ENCODE data around the gene CRIP1. TPM values are rescaled to one million over a fixed set of nuclear protein-coding genes. Genes with fewer than 3 reads are reported as not detected.

The CRIP1 gene
- total RNA-seq, 2 donors from 2014 or later: 451 to 842 TPM

GRCh38 chr14:105519946-105520698 is 33.4 kb downstream of the CRIP1 start:
- Mint-ChIP-seq H3K36me3 (ENCODE audit: low read depth) (peaks cover 2% of the 10 kb centered on the region), H3K4me3 (no peak overlapping the region), H3K27ac (no peak overlapping the region), H3K4me1 (peaks cover 3% of the 10 kb centered on the region), H3K27me3 (peaks cover 48% of the 10 kb centered on the region)
- DNase-seq (no peak), ATAC-seq (no peak)
- H3K9me3 ChIP-seq (ENCODE audit: control insufficient read depth, low read length, poor library complexity, severe bottlenecking): no peaks in the 10 kb centered on the region

GRCh38 chr14:105525326-105525725 is 38.6 kb downstream of the CRIP1 start:
- H3K27me3 Mint-ChIP-seq: peaks cover 8% of the 10 kb centered on the region
- no peak for DNase-seq
- peak overlapping the region; percentile 52 for H3K4me3 Mint-ChIP-seq
- peaks cover 1% of the 10 kb centered on the region for H3K36me3 Mint-ChIP-seq (ENCODE audit: low read depth)
- no peaks in the 10 kb centered on the region for H3K9me3 ChIP-seq (ENCODE audit: control insufficient read depth, low read length, poor library complexity, severe bottlenecking)
- peaks cover 14% of the 10 kb centered on the region for H3K4me1 Mint-ChIP-seq
- no peak for ATAC-seq
- no peak overlapping the region for H3K27ac Mint-ChIP-seq

- H3K27ac Mint-ChIP-seq: peak within 1 kb of the TSS; percentile 14
- DNase-seq: peak in 2 of 3 donors; percentile 50 to 53
Observed at GRCh38 chr14:105525861-105526775, 39.4 kb downstream of the CRIP1 start, which contains the start of gene TMEM121. TMEM121 (plus strand) TSS chr14:105526583; CDS start chr14:105528835, 2,252 bp downstream.

GRCh38 chr14:105526776-105527380 is 40.2 kb downstream of the CRIP1 start:
- ATAC-seq: no peak
- no peaks in the 10 kb centered on the region for H3K36me3 Mint-ChIP-seq (ENCODE audit: low read depth)
- H3K4me3 Mint-ChIP-seq: peak overlapping the region; percentile 93
- no peaks in the 10 kb centered on the region for H3K9me3 ChIP-seq (ENCODE audit: control insufficient read depth, low read length, poor library complexity, severe bottlenecking)
- H3K4me1 Mint-ChIP-seq: peaks cover 18% of the 10 kb centered on the region
- H3K27ac Mint-ChIP-seq: no peak overlapping the region
- no peak for DNase-seq
- H3K27me3 Mint-ChIP-seq: peaks cover 6% of the 10 kb centered on the region

More at GRCh38 chr14:105525861-105526775, 39.4 kb downstream of the CRIP1 start, which contains the start of gene TMEM121:
- no peaks in the 10 kb centered on the region for H3K9me3 ChIP-seq (ENCODE audit: control insufficient read depth, low read length, poor library complexity, severe bottlenecking)
- H3K4me3 Mint-ChIP-seq: peak within 1 kb of the TSS; percentile 93
- peaks cover 6% of the 10 kb centered on the region for H3K27me3 Mint-ChIP-seq
- ATAC-seq: peak; percentile 45
- H3K4me1 Mint-ChIP-seq: peaks cover 17% of the 10 kb centered on the region
- no peaks in the 10 kb centered on the region for H3K36me3 Mint-ChIP-seq (ENCODE audit: low read depth)

GRCh38 chr14:105527381-105527825 is 40.7 kb downstream of the CRIP1 start:
- DNase-seq: no peak
- ATAC-seq: no peak
- Mint-ChIP-seq H3K4me3 (peak overlapping the region; percentile 93), H3K36me3 (ENCODE audit: low read depth) (no peaks in the 10 kb centered on the region), H3K27me3 (peaks cover 6% of the 10 kb centered on the region), H3K4me1 (peaks cover 22% of the 10 kb centered on the region), H3K27ac (peak overlapping the region; percentile 14)
- no peaks in the 10 kb centered on the region for H3K9me3 ChIP-seq (ENCODE audit: control insufficient read depth, low read length, poor library complexity, severe bottlenecking)

GRCh38 chr14:105527826-105528585 is 41.3 kb downstream of the CRIP1 start:
- H3K4me3 Mint-ChIP-seq: peak overlapping the region; percentile 93
- H3K4me1 Mint-ChIP-seq: peaks cover 23% of the 10 kb centered on the region
- ATAC-seq (peak; percentile 77), DNase-seq (peak; percentile 73 to 81 (median 73))
- H3K36me3 Mint-ChIP-seq (ENCODE audit: low read depth): no peaks in the 10 kb centered on the region
- no peaks in the 10 kb centered on the region for H3K9me3 ChIP-seq (ENCODE audit: control insufficient read depth, low read length, poor library complexity, severe bottlenecking)
- peak overlapping the region; percentile 14 for H3K27ac Mint-ChIP-seq
- H3K27me3 Mint-ChIP-seq: peaks cover 6% of the 10 kb centered on the region

- peak; percentile 16 for ATAC-seq
- Mint-ChIP-seq H3K4me3 (peak overlapping the region; percentile 93), H3K4me1 (peaks cover 23% of the 10 kb centered on the region), H3K27ac (no peak overlapping the region), H3K36me3 (ENCODE audit: low read depth) (no peaks in the 10 kb centered on the region), H3K27me3 (peaks cover 8% of the 10 kb centered on the region)
- DNase-seq: no peak
- H3K9me3 ChIP-seq (ENCODE audit: control insufficient read depth, low read length, poor library complexity, severe bottlenecking): no peaks in the 10 kb centered on the region
Observed at GRCh38 chr14:105528586-105529318, 42.1 kb downstream of the CRIP1 start.

- H3K9me3 ChIP-seq (ENCODE audit: control insufficient read depth, low read length, poor library complexity, severe bottlenecking): no peaks in the 10 kb centered on the region
- no peak for DNase-seq
- peaks cover 12% of the 10 kb centered on the region for H3K27me3 Mint-ChIP-seq
- H3K4me3 Mint-ChIP-seq: peak overlapping the region; percentile 87
- H3K36me3 Mint-ChIP-seq (ENCODE audit: low read depth): no peaks in the 10 kb centered on the region
- H3K4me1 Mint-ChIP-seq: peaks cover 23% of the 10 kb centered on the region
- no peak for ATAC-seq
- H3K27ac Mint-ChIP-seq: no peak overlapping the region
Observed at GRCh38 chr14:105529319-105529568, 42.6 kb downstream of the CRIP1 start.

GRCh38 chr14:105529569-105530284 is 43.0 kb downstream of the CRIP1 start:
- ATAC-seq (peak; percentile 13), DNase-seq (no peak)
- peaks cover 20% of the 10 kb centered on the region for H3K4me1 Mint-ChIP-seq
- H3K4me3 Mint-ChIP-seq: peak overlapping the region; percentile 87
- no peaks in the 10 kb centered on the region for H3K9me3 ChIP-seq (ENCODE audit: control insufficient read depth, low read length, poor library complexity, severe bottlenecking)
- no peaks in the 10 kb centered on the region for H3K36me3 Mint-ChIP-seq (ENCODE audit: low read depth)
- H3K27me3 Mint-ChIP-seq: peaks cover 7% of the 10 kb centered on the region
- no peak overlapping the region for H3K27ac Mint-ChIP-seq

- H3K9me3 ChIP-seq (ENCODE audit: control insufficient read depth, low read length, poor library complexity, severe bottlenecking): no peaks in the 10 kb centered on the region
- no peak overlapping the region for H3K27ac Mint-ChIP-seq
- H3K27me3 Mint-ChIP-seq: peaks cover 6% of the 10 kb centered on the region
- H3K4me1 Mint-ChIP-seq: peaks cover 20% of the 10 kb centered on the region
- peak overlapping the region; percentile 56 for H3K4me3 Mint-ChIP-seq
- DNase-seq (no peak), ATAC-seq (no peak)
- H3K36me3 Mint-ChIP-seq (ENCODE audit: low read depth): no peaks in the 10 kb centered on the region
Observed at GRCh38 chr14:105530285-105531087, 43.8 kb downstream of the CRIP1 start.
